OCI-LY3 (cell line): Measurements from ENCODE around the gene SERPINF2.

ENCODE experiments used
- CTCF ChIP-seq: fragments of 200-600, 300-600 bp; sonication (generic); IDR thresholded peaks from 2 replicates; pipeline ENCODE4 v1.5.1; 2014; ENCODE audit warnings: antibody characterized with exemption, low read length, low read depth
- EZH2phosphoT487 ChIP-seq: fragments of 200-600 bp; shearing (Covaris generic); IDR thresholded peaks from 2 replicates; pipeline ENCODE4 v1.6.1; 2018; ENCODE audit warnings: antibody characterized with exemption, mixed run types, low read depth

- no peak for TF ChIP-seq CTCF
- no peak for TF ChIP-seq EZH2phosphoT487
These were observed 8.9 kb upstream of the SERPINF2 start for GRCh38 chr17:1733759-1734158.
